Kidney epithelial cell (primary cell): Measurements from ENCODE around the gene PLCE1. TPM values are rescaled to one million over a fixed set of nuclear protein-coding genes. Genes with fewer than 3 reads are reported as not detected.
A peak's percentile ranks its signal among the peaks of the same experiment; 100 is the strongest.

Experiments used
- DNase-seq: peaks from one replicate; pipeline ENCODE4 v3.0.0-alpha.2; 2010; ENCODE audit warnings: low read depth
- H3K27me3 ChIP-seq: 2 replicates; pipeline ENCODE4 v1.6.0; 2011; ENCODE audit warnings: low read length; ENCODE audit not compliant: control insufficient read depth, insufficient read depth
- H3K36me3 ChIP-seq: 2 replicates; pipeline ENCODE4 v1.5.1; 2011; ENCODE audit warnings: low read length; ENCODE audit not compliant: control insufficient read depth, insufficient read depth
- H3K4me3 ChIP-seq: 2 replicates; pipeline ENCODE4 v1.5.1; 2011; ENCODE audit warnings: low read depth, mild to moderate bottlenecking, control low read depth, low read length
- CTCF ChIP-seq: IDR thresholded peaks from 2 replicates; pipeline ENCODE4 v1.5.1; 2011; ENCODE audit warnings: mild to moderate bottlenecking, moderate library complexity, low read length, control low read depth, inconsistent platforms; ENCODE audit not compliant: insufficient read depth, poor library complexity, severe bottlenecking
- total RNA-seq: library from RNA; depleted of rRNA; stranded (reverse); fragments of >200 nt; gene quantifications from 2 replicates; pipeline ENCODE4 v1.2.3, GENCODE V29; 2015

Gene PLCE1
- total RNA-seq, 1 donor from 2014 or later = 0.84 TPM

- peak; percentile 38 for DNase-seq
- Histone ChIP-seq H3K27me3 (no peaks in the 10 kb centered on the region), H3K4me3 (no peak overlapping the region), H3K36me3 (no peaks in the 10 kb centered on the region)
- no peak for TF ChIP-seq CTCF
Observed at GRCh38 chr10:94038024-94038423, 44.3 kb downstream of the PLCE1 start.

GRCh38 chr10:94041206-94041605 is 47.5 kb downstream of the PLCE1 start:
- TF ChIP-seq CTCF = no peak
- Histone ChIP-seq H3K4me3 (no peak overlapping the region), H3K36me3 (no peaks in the 10 kb centered on the region), H3K27me3 (no peaks in the 10 kb centered on the region)
- no peak for DNase-seq

- no peak for TF ChIP-seq CTCF
Observed at GRCh38 chr10:94042001-94042833, 48.5 kb downstream of the PLCE1 start.

GRCh38 chr10:94042834-94043175 is 49.1 kb downstream of the PLCE1 start:
- Histone ChIP-seq H3K4me3 (no peak overlapping the region), H3K27me3 (no peaks in the 10 kb centered on the region), H3K36me3 (no peaks in the 10 kb centered on the region)
- TF ChIP-seq CTCF = no peak
- no peak for DNase-seq

More at GRCh38 chr10:94042001-94042833, 48.5 kb downstream of the PLCE1 start:
- DNase-seq = peak; percentile 5
- Histone ChIP-seq H3K36me3 (no peaks in the 10 kb centered on the region), H3K27me3 (no peaks in the 10 kb centered on the region), H3K4me3 (no peak overlapping the region)

Other genes starting within 250 kb of the PLCE1 start
- not detected in 2 replicates for gene LGI1, start 236.0 kb upstream of the PLCE1 start, total RNA-seq
- gene SLC35G1, start 100.0 kb upstream of the PLCE1 start, total RNA-seq = 1.2 and 3.3 TPM in 2 replicates